H1 (cell line): Measurements from ENCODE around the gene OBSCN. TPM values are rescaled to one million over a fixed set of nuclear protein-coding genes. Genes with fewer than 3 reads are reported as not detected.

Experiments
- CTCF ChIA-PET: fragments of 300-600 bp; sonication (Branson Sonifier 250); formaldehyde crosslinking; loops from one replicate; lab custom pipeline; 2021; ENCODE audit not compliant: partially characterized antibody; lab: Charles Lee
- POLR2A ChIA-PET: fragments of 300-600 bp; sonication (Branson Sonifier 250); formaldehyde crosslinking; loops from one replicate; lab custom pipeline; 2021; ENCODE audit warnings: inconsistent platforms; ENCODE audit not compliant: partially characterized antibody; lab: Charles Lee
- DNase-seq, 2 experiments: peaks; one replicate each; pipeline versions ENCODE4 v3.0.0 to v3.0.0-alpha.2; 2010 to 2022; ENCODE audit warnings: low spot score in 2 of 2, low read depth in 1 of 2, mixed read lengths in 1 of 2
- FAIRE-seq: peaks from 2 replicates; lab custom pipeline; 2011; peaks lifted over from hg19 to GRCh38; lab: Jason Lieb, UNC
- H2AFZ ChIP-seq: 2 replicates; pipeline ENCODE4 v1.8.1; 2012; ENCODE audit warnings: low read length, inconsistent platforms
- H2AK5ac ChIP-seq: 2 replicates; pipeline ENCODE4 v1.6.1; 2013; ENCODE audit warnings: low read depth, low read length
- H2BK120ac ChIP-seq: replicated peaks from 2 replicates; pipeline ENCODE3; 2013; ENCODE audit warnings: low read depth, low read length, inconsistent platforms
- H2BK12ac ChIP-seq: 2 replicates; pipeline ENCODE4 v1.6.1; 2013; ENCODE audit warnings: low read depth, low read length
- H2BK15ac ChIP-seq: 2 replicates; pipeline ENCODE4 v1.6.1; 2013; ENCODE audit warnings: low read length
- H2BK20ac ChIP-seq: 2 replicates; pipeline ENCODE4 v1.6.1; 2013; ENCODE audit warnings: low read length
- H2BK5ac ChIP-seq: 2 replicates; pipeline ENCODE4 v1.6.1; 2013; ENCODE audit warnings: low read depth, low read length
- H3K14ac ChIP-seq: 2 replicates; pipeline ENCODE4 v1.6.1; 2013; ENCODE audit warnings: inconsistent platforms; ENCODE audit not compliant: insufficient read length
- H3K18ac ChIP-seq: 2 replicates; pipeline ENCODE4 v1.6.1; 2013; ENCODE audit warnings: low read length; ENCODE audit errors: extremely low read depth
- H3K23ac ChIP-seq: 2 replicates; pipeline ENCODE4 v1.6.1; 2013; ENCODE audit warnings: inconsistent platforms; ENCODE audit not compliant: insufficient read length
- H3K23me2 ChIP-seq: 2 replicates; pipeline ENCODE4 v1.6.1; 2013; ENCODE audit warnings: low read depth, low read length
- H3K27ac ChIP-seq: 2 replicates; pipeline ENCODE4 v1.6.1; 2011; ENCODE audit warnings: low read depth, low read length, inconsistent platforms
- H3K27me3 ChIP-seq, 4 experiments: replicated peaks in 1 of 4; 1 replicate in 1 of 4; 2 replicates in 3 of 4; pipeline versions ENCODE4 v1.6.1 to v1.8.1; 2011 to 2013; ENCODE audit warnings: low read length in 3 of 4, mild to moderate bottlenecking in 3 of 4, inconsistent platforms in 2 of 4, mixed read lengths in 2 of 4, moderate library complexity in 1 of 4; ENCODE audit not compliant: control insufficient read depth in 3 of 4, insufficient read depth in 3 of 4; ENCODE audit errors: extremely low read depth in 1 of 4
- H3K36me3 ChIP-seq, 4 experiments: 2 replicates each; pipeline versions ENCODE4 v1.6.1 to v1.8.1; 2011 to 2013; ENCODE audit warnings: mild to moderate bottlenecking in 4 of 4, low read length in 3 of 4, moderate library complexity in 2 of 4, control low read depth in 1 of 4, inconsistent platforms in 1 of 4; ENCODE audit not compliant: insufficient read depth in 4 of 4, control insufficient read depth in 2 of 4
- H3K4ac ChIP-seq: replicated peaks from 2 replicates; pipeline ENCODE3; 2013; ENCODE audit warnings: low read length, low read depth, mixed read lengths, inconsistent platforms; ENCODE audit not compliant: insufficient read length
- H3K4me1 ChIP-seq, 4 experiments: replicated peaks in 1 of 4; 1 replicate in 1 of 4; 2 replicates in 3 of 4; pipeline versions ENCODE4 v1.6.1 to v1.8.1; 2011 to 2013; ENCODE audit warnings: low read length in 3 of 4, inconsistent platforms in 2 of 4, mixed read lengths in 1 of 4; ENCODE audit not compliant: insufficient read depth in 4 of 4, control insufficient read depth in 3 of 4
- H3K4me2 ChIP-seq, 2 experiments: 2 replicates each; pipeline versions ENCODE4 v1.6.1 to v1.8.1; 2011 to 2013; ENCODE audit warnings: low read depth in 2 of 2, low read length in 2 of 2, control low read depth in 1 of 2, inconsistent platforms in 1 of 2, mild to moderate bottlenecking in 1 of 2; ENCODE audit not compliant: insufficient read depth in 1 of 2
- H3K4me3 ChIP-seq, 4 experiments: fragments of 200-600, 300-600 bp in 1 of 4; sonication (generic), shearing (Covaris generic), sonication (Bioruptor Twin) in 1 of 4; 2 replicates each; pipeline versions ENCODE4 v1.5.1 to v1.8.1; 2011 to 2016; ENCODE audit warnings: low read length in 4 of 4, low read depth in 3 of 4, control low read depth in 2 of 4, inconsistent platforms in 2 of 4, mild to moderate bottlenecking in 2 of 4, mixed read lengths in 1 of 4, moderate library complexity in 1 of 4; ENCODE audit not compliant: insufficient read depth in 2 of 4; ENCODE audit errors: extremely low read depth in 1 of 4
- H3K56ac ChIP-seq: replicated peaks from 2 replicates; pipeline ENCODE3; 2013; ENCODE audit warnings: low read depth, mild to moderate bottlenecking, mixed read lengths, low read length, inconsistent platforms; ENCODE audit not compliant: insufficient read length
- H3K79me1 ChIP-seq: 2 replicates; pipeline ENCODE4 v1.6.1; 2013; ENCODE audit warnings: low read depth, low read length, control low read depth
- H3K79me2 ChIP-seq, 2 experiments: 2 replicates each; pipeline versions ENCODE4 v1.6.1 to v1.8.1; 2012 to 2013; ENCODE audit warnings: low read length in 2 of 2, mild to moderate bottlenecking in 2 of 2, inconsistent platforms in 1 of 2; ENCODE audit not compliant: insufficient read depth in 2 of 2, control insufficient read depth in 1 of 2
- H3K9ac ChIP-seq, 4 experiments: replicated peaks in 1 of 4; 1 replicate in 1 of 4; 2 replicates in 3 of 4; pipeline versions ENCODE4 v1.6.1 to v1.8.1; 2011 to 2013; ENCODE audit warnings: low read depth in 3 of 4, low read length in 3 of 4, control low read depth in 2 of 4, mild to moderate bottlenecking in 2 of 4, moderate library complexity in 2 of 4, inconsistent platforms in 1 of 4; ENCODE audit errors: extremely low read depth in 1 of 4
- H3K9me3 ChIP-seq, 2 experiments: 2 replicates each; pipeline versions ENCODE4 v1.6.1 to v1.8.1; 2012 to 2013; ENCODE audit warnings: mild to moderate bottlenecking in 2 of 2, moderate library complexity in 2 of 2, control low read depth in 1 of 2, inconsistent platforms in 1 of 2, low read depth in 1 of 2, low read length in 1 of 2, mixed read lengths in 1 of 2; ENCODE audit not compliant: insufficient read depth in 2 of 2
- H4K20me1 ChIP-seq, 2 experiments: replicated peaks in 1 of 2; 2 replicates each; pipeline versions ENCODE3 to v1.8.1; 2011 to 2013; ENCODE audit warnings: inconsistent platforms in 2 of 2, low read length in 2 of 2, mild to moderate bottlenecking in 1 of 2; ENCODE audit not compliant: insufficient read depth in 2 of 2, control insufficient read depth in 1 of 2
- H4K5ac ChIP-seq: 2 replicates; pipeline ENCODE4 v1.6.1; 2013; ENCODE audit warnings: low read length, low read depth, mixed read lengths, inconsistent platforms; ENCODE audit not compliant: insufficient read length
- H4K8ac ChIP-seq: 2 replicates; pipeline ENCODE4 v1.8.0; 2013; ENCODE audit warnings: mild to moderate bottlenecking, moderate library complexity, low read length, inconsistent platforms; ENCODE audit not compliant: insufficient read depth; ENCODE audit errors: extremely low read depth
- H4K91ac ChIP-seq: replicated peaks from 2 replicates; pipeline ENCODE3; 2013; ENCODE audit warnings: low read length, mixed read lengths, inconsistent platforms; ENCODE audit not compliant: insufficient read length
- CBX8 ChIP-seq: fragments of 300-800, 300-1000 bp; sonication (generic); IDR thresholded peaks from 2 replicates; pipeline ENCODE4 v1.7.1; 2016; ENCODE audit warnings: low read depth, low read length, borderline replicate concordance
- JUN ChIP-seq: IDR thresholded peaks from 2 replicates; pipeline ENCODE4 v1.6.1; 2011; ENCODE audit warnings: low read depth, mild to moderate bottlenecking, improper control_type of control experiment, low read length
- NRF1 ChIP-seq: IDR thresholded peaks from 2 replicates; pipeline ENCODE4 v1.6.1; 2011; ENCODE audit warnings: mild to moderate bottlenecking, low read depth, low read length, improper control_type of control experiment
- RXRA ChIP-seq: IDR thresholded peaks from 2 replicates; pipeline ENCODE4 v1.6.1; 2011; ENCODE audit warnings: low read depth, mild to moderate bottlenecking, low read length, moderate library complexity; ENCODE audit not compliant: insufficient read depth
- SRF ChIP-seq: IDR thresholded peaks from 2 replicates; pipeline ENCODE4 v1.6.1; 2011; ENCODE audit warnings: mild to moderate bottlenecking, low read depth, low read length, moderate library complexity
- WGBS, 2 experiments: shearing (Covaris generic) in 1 of 2; methylation state at CpG; one replicate each; pipeline versions ENCODE4 v1.1.6 to v1.1.7; 2013 to 2015; ENCODE audit warnings: low lambda C conversion rate in 2 of 2, mixed read lengths in 2 of 2, inconsistent platforms in 1 of 2, low coverage in 1 of 2, missing lambda C conversion rate in 1 of 2; ENCODE audit not compliant: insufficient replicate concordance in 2 of 2, insufficient coverage in 1 of 2, insufficient read length in 1 of 2; ENCODE audit errors: extremely low coverage in 1 of 2, missing lambda C conversion rate in 1 of 2; 5-methylcytosine and 5-hydroxymethylcytosine counted together
- polyA plus RNA-seq, 7 experiments: library from polyadenylated mRNA; depleted of rRNA in 3 of 7; stranded (reverse) in 5 of 7; unstranded in 2 of 7; fragments of >200 nt in 5 of 7; fragments of 200-250 nt in 2 of 7; gene quantifications; 1 replicate in 5 of 7; 2 replicates in 1 of 7; 4 replicates in 1 of 7; pipeline versions ENCODE4 v1.2.1 to v1.2.3, GENCODE V29; 2011 to 2013; ENCODE audit warnings: missing spikeins in 2 of 7, mixed read lengths in 2 of 7
- total RNA-seq: library from RNA; stranded (reverse); fragmentation: NEBNext Ultra II Directional; extraction: Animal tissue kit (Norgen Biotek cat#: 25700); gene quantifications from 2 replicates; pipeline ENCODE4 v1.2.1, GENCODE V29; 2021
- TF ChIP-seq, protein P1 (sequence below): IDR thresholded peaks from 2 replicates; pipeline ENCODE4 v1.6.1; 2012; ENCODE audit warnings: low read length, inconsistent platforms

The OBSCN gene
- total and polyA plus RNA-seq, 2 of the 8 experiments (the other 6 are each of a cell fraction or from before 2014, with no cell fraction given): 7.5 to 28.4 TPM

DNA sequence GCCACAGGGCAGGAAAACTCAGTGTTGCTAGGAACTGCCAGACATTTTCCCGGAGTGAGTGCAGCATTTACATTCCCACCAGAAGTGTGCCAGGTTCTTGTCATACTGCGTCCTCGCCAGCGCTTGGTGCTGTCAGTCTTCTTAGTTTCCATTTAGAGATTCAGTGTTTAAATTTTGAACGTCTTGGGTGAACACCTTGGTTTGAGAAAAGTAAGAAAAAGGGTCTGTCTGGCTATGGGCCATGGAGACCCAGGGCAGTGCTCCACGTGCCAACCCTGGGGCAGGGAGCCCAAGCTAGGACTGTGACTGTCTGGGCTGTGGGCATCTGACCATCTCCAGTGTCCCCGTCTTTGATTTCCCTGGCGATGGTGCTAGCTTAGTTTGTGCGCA lies 26.2 kb upstream of the OBSCN start:
- POLR2A ChIA-PET: interaction anchor here (1.7 kb wide), 1 partner anchor 17 kb away, joined by 6 read pairs; the partner anchor contains the start of gene IBA57
- no peak for TF ChIP-seq NRF1
- no peak for TF ChIP-seq RXRA
- TF ChIP-seq JUN: no peak
- TF ChIP-seq CBX8: no peak
- TF ChIP-seq, protein P1, sequence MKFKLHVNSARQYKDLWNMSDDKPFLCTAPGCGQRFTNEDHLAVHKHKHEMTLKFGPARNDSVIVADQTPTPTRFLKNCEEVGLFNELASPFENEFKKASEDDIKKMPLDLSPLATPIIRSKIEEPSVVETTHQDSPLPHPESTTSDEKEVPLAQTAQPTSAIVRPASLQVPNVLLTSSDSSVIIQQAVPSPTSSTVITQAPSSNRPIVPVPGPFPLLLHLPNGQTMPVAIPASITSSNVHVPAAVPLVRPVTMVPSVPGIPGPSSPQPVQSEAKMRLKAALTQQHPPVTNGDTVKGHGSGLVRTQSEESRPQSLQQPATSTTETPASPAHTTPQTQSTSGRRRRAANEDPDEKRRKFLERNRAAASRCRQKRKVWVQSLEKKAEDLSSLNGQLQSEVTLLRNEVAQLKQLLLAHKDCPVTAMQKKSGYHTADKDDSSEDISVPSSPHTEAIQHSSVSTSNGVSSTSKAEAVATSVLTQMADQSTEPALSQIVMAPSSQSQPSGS: no peak
- TF ChIP-seq SRF: no peak

More for the DNA sequence above, 26.2 kb upstream of the OBSCN start:
- Histone ChIP-seq H2AFZ (no peak overlapping the region), H3K18ac (no peak overlapping the region), H2BK120ac (no peak overlapping the region), H3K4me2 (no peak overlapping the region), H4K91ac (no peak overlapping the region), H2BK20ac (no peak overlapping the region), H2BK15ac (no peak overlapping the region), H4K8ac (no peak overlapping the region), H3K27ac (no peak overlapping the region), H4K5ac (no peak overlapping the region), H3K9ac (no peak overlapping the region), H2BK5ac (no peak overlapping the region), H3K23me2 (no peaks in the 10 kb centered on the region), H3K4me1 (no peaks in the 10 kb centered on the region), H3K4me3 (no peak overlapping the region), H3K14ac (no peak overlapping the region), H3K27me3 (no peaks in the 10 kb centered on the region; a peak in 1 of 7 replicates), H3K79me2 (no peaks in the 10 kb centered on the region), H3K23ac (no peak overlapping the region), H3K79me1 (no peaks in the 10 kb centered on the region; the same call in 1 of the 2 replicates), H3K36me3 (no peaks in the 10 kb centered on the region), H3K9me3 (no peaks in the 10 kb centered on the region), H3K56ac (no peak overlapping the region), H2BK12ac (no peak overlapping the region), H4K20me1 (peaks cover 0 to 1% of the 10 kb centered on the region in 2 experiments), H3K4ac (no peak overlapping the region), H2AK5ac (no peak overlapping the region)
- 87% methylated on average over 9 of the region's 9 CpGs; no CpG with 5 or more reads in 1 of the 2 experiments for WGBS, 2 experiments
- CTCF ChIA-PET: interaction anchor here (0.8 to 3.2 kb wide), 8 partner anchors 10 to 182 kb away, joined by 3 to 14 read pairs (median 4); no protein-coding TSS in a partner anchor
- FAIRE-seq (no peak), DNase-seq (no peak)
